Retina (tissue), 1 donor: ENCODE measurements around the gene CCDC92B.

ENCODE experiments used
- DNase-seq: peaks from one replicate; pipeline ENCODE4 v3.0.0-alpha.2; 2016

The CCDC92B gene

GRCh38 chr17:2777242-2777867, 27.9 kb upstream of the CCDC92B start:
- DNase-seq, result no peak

GRCh38 chr17:2776589-2777241, 27.3 kb upstream of the CCDC92B start:
- peak; percentile 78 for DNase-seq

- no peak for DNase-seq
Observed at GRCh38 chr17:2775206-2775605, 25.8 kb upstream of the CCDC92B start.

- DNase-seq, result no peak
Observed at GRCh38 chr17:2770129-2770528, 20.7 kb upstream of the CCDC92B start.

GRCh38 chr17:2758870-2759269, 9.4 kb upstream of the CCDC92B start:
- no peak for DNase-seq

GRCh38 chr17:2755891-2756724, 6.7 kb upstream of the CCDC92B start:
- DNase-seq, result no peak

GRCh38 chr17:2751491-2751890, 2.0 kb upstream of the CCDC92B start:
- no peak for DNase-seq

GRCh38 chr17:2750721-2751120, 1.3 kb upstream of the CCDC92B start:
- no peak for DNase-seq

GRCh38 chr17:2749784-2750181, 331 bp upstream of the CCDC92B start:
- DNase-seq, result peak; percentile 92

GRCh38 chr17:2745317-2746037, 4.0 kb downstream of the CCDC92B start:
- DNase-seq, result no peak

- DNase-seq, result no peak
Observed at GRCh38 chr17:2737693-2738092, 11.8 kb downstream of the CCDC92B start.

GRCh38 chr17:2736956-2737355, 12.5 kb downstream of the CCDC92B start:
- DNase-seq, result no peak

- no peak for DNase-seq
Observed at GRCh38 chr17:2735896-2736295, 13.6 kb downstream of the CCDC92B start.

- DNase-seq, result no peak
Observed at GRCh38 chr17:2734939-2735338, 14.5 kb downstream of the CCDC92B start.

- no peak for DNase-seq
Observed at GRCh38 chr17:2731807-2732206, 17.6 kb downstream of the CCDC92B start.

GRCh38 chr17:2730764-2731353, 18.6 kb downstream of the CCDC92B start:
- DNase-seq, result no peak

GRCh38 chr17:2724784-2725164, 24.7 kb downstream of the CCDC92B start:
- peak; percentile 70 for DNase-seq

- DNase-seq, result peak; percentile 42
Observed at GRCh38 chr17:2723997-2724783, 25.3 kb downstream of the CCDC92B start.

- peak; percentile 61 for DNase-seq
Observed at GRCh38 chr17:2723505-2723996, 25.9 kb downstream of the CCDC92B start.

GRCh38 chr17:2722611-2723010, 26.8 kb downstream of the CCDC92B start:
- no peak for DNase-seq

- no peak for DNase-seq
Observed at GRCh38 chr17:2721603-2722002, 27.8 kb downstream of the CCDC92B start.

- DNase-seq, result no peak
Observed at GRCh38 chr17:2719861-2720260, 29.6 kb downstream of the CCDC92B start.
